WTC11 (cell line): ENCODE data around the gene GRIFIN. TPM values are rescaled to one million over a fixed set of nuclear protein-coding genes. Genes with fewer than 3 reads are reported as not detected.

ENCODE experiments used
- ATAC-seq: fragments of 200-7000 bp; cut with Tn5 transposase; 2 replicates; pipeline ENCODE4 v1.10.0; 2021; ENCODE audit warnings: mild to moderate bottlenecking, moderate library complexity
- CTCF ChIA-PET: fragments of 300-600 bp; sonication (Branson Sonifier 250); formaldehyde crosslinking; loops from one replicate; lab custom pipeline; 2021; ENCODE audit warnings: antibody characterized with exemption; lab: Charles Lee
- POLR2A ChIA-PET: fragments of 350-600 bp; sonication (Branson Sonifier 250); formaldehyde crosslinking; loops from one replicate; lab custom pipeline; 2021; ENCODE audit warnings: antibody characterized with exemption; lab: Charles Lee
- DNase-seq: peaks from one replicate; pipeline ENCODE4 v3.0.0; 2021; ENCODE audit warnings: low spot score
- H3K27ac Mint-ChIP-seq: 2 replicates; pipeline ENCODE4 v1.8.0; 2021; ENCODE audit warnings: mixed read lengths
- H3K27me3 Mint-ChIP-seq: 2 replicates; pipeline ENCODE4 v1.8.0; 2021; ENCODE audit warnings: low read depth, mild to moderate bottlenecking, moderate library complexity, mixed read lengths
- H3K36me3 Mint-ChIP-seq: 2 replicates; pipeline ENCODE4 v1.8.0; 2021; ENCODE audit warnings: mixed read lengths
- H3K4me1 Mint-ChIP-seq: 2 replicates; pipeline ENCODE4 v1.8.0; 2022; ENCODE audit warnings: mixed read lengths
- H3K4me3 Mint-ChIP-seq: 2 replicates; pipeline ENCODE4 v1.8.0; 2021; ENCODE audit warnings: mild to moderate bottlenecking, moderate library complexity, mixed read lengths
- H3K9me3 Mint-ChIP-seq: 2 replicates; pipeline ENCODE4 v1.8.0; 2021; ENCODE audit warnings: mixed read lengths
- ATF1 ChIP-seq: sonication (generic); formaldehyde crosslinking; IDR thresholded peaks from 2 replicates; pipeline ENCODE4 v1.8.1; 2023; ENCODE audit warnings: mild to moderate bottlenecking, moderate library complexity, missing genetic modification reagents
- CBFB ChIP-seq: sonication (generic); formaldehyde crosslinking; IDR thresholded peaks from 2 replicates; pipeline ENCODE4 v1.8.1; 2022; ENCODE audit warnings: mild to moderate bottlenecking, low read depth, missing genetic modification reagents
- E2F5 ChIP-seq: sonication (generic); formaldehyde crosslinking; IDR thresholded peaks from 2 replicates; pipeline ENCODE4 v1.8.1; 2022; ENCODE audit warnings: mild to moderate bottlenecking, moderate library complexity, missing genetic modification reagents
- ESRRA ChIP-seq: sonication (generic); formaldehyde crosslinking; IDR thresholded peaks from 2 replicates; pipeline ENCODE4 v1.8.1; 2022; ENCODE audit warnings: mild to moderate bottlenecking, missing genetic modification reagents, borderline replicate concordance
- FOXJ3 ChIP-seq: sonication (generic); formaldehyde crosslinking; IDR thresholded peaks from 2 replicates; pipeline ENCODE4 v1.9.0; 2021; ENCODE audit warnings: missing genetic modification reagents, mild to moderate bottlenecking, borderline replicate concordance
- GABPB1 ChIP-seq: sonication (generic); formaldehyde crosslinking; IDR thresholded peaks from 2 replicates; pipeline ENCODE4 v1.8.1; 2023; ENCODE audit warnings: mild to moderate bottlenecking, missing genetic modification reagents
- GRHL2 ChIP-seq: fragments of 250-450 bp; sonication (Bioruptor Pico); IDR thresholded peaks from 2 replicates; pipeline ENCODE4 v1.8.0; 2022; ENCODE audit warnings: mild to moderate bottlenecking, moderate library complexity; ENCODE audit not compliant: insufficient replicate concordance, severe bottlenecking
- KAT7 ChIP-seq: sonication (generic); formaldehyde crosslinking; IDR thresholded peaks from 2 replicates; pipeline ENCODE4 v1.8.1; 2023; ENCODE audit warnings: missing genetic modification reagents, mild to moderate bottlenecking, borderline replicate concordance
- NFE2L1 ChIP-seq: sonication (generic); formaldehyde crosslinking; IDR thresholded peaks from 2 replicates; pipeline ENCODE4 v1.8.1; 2023; ENCODE audit warnings: missing genetic modification reagents
- NR3C1 ChIP-seq: sonication (generic); formaldehyde crosslinking; conservative IDR thresholded peaks from 2 replicates; pipeline ENCODE4 v1.8.1; 2023; ENCODE audit warnings: low read depth, mild to moderate bottlenecking, missing genetic modification reagents
- OVOL2 ChIP-seq: fragments of 250-450 bp; sonication (Bioruptor Pico); IDR thresholded peaks from 2 replicates; pipeline ENCODE4 v1.9.0; 2021; ENCODE audit warnings: mild to moderate bottlenecking, borderline replicate concordance
- SMAD4 ChIP-seq: sonication (generic); formaldehyde crosslinking; IDR thresholded peaks from 2 replicates; pipeline ENCODE4 v1.8.0; 2022; ENCODE audit warnings: mild to moderate bottlenecking, missing genetic modification reagents
- TEAD4 ChIP-seq: sonication (generic); formaldehyde crosslinking; IDR thresholded peaks from 2 replicates; pipeline ENCODE4 v1.8.0; 2022; ENCODE audit warnings: mild to moderate bottlenecking, missing genetic modification reagents
- ZBTB43 ChIP-seq: sonication (generic); formaldehyde crosslinking; IDR thresholded peaks from 2 replicates; pipeline ENCODE4 v1.8.1; 2023; ENCODE audit warnings: mild to moderate bottlenecking, missing genetic modification reagents
- ZNF219 ChIP-seq: sonication (generic); formaldehyde crosslinking; IDR thresholded peaks from 2 replicates; pipeline ENCODE4 v1.8.0; 2023; ENCODE audit warnings: missing genetic modification reagents, mild to moderate bottlenecking, borderline replicate concordance
- ZNF396 ChIP-seq: fragments of 250-450 bp; sonication (Bioruptor Pico); IDR thresholded peaks from 2 replicates; pipeline ENCODE4 v1.8.0; 2021; ENCODE audit warnings: mild to moderate bottlenecking, moderate library complexity, borderline replicate concordance
- ZNF671 ChIP-seq: fragments of 250-450 bp; sonication (Bioruptor Pico); IDR thresholded peaks from 2 replicates; pipeline ENCODE4 v1.8.0; 2021; ENCODE audit warnings: mild to moderate bottlenecking
- total RNA-seq: library from RNA; stranded (reverse); gene quantifications from 3 replicates; pipeline ENCODE4 v1.2.3, GENCODE V29; 2021
- TF ChIP-seq, protein P1 (sequence below): sonication (generic); formaldehyde crosslinking; IDR thresholded peaks from 2 replicates; pipeline ENCODE4 v1.8.0; 2023; ENCODE audit warnings: missing genetic modification reagents, mild to moderate bottlenecking, borderline replicate concordance
- TF ChIP-seq, protein P2 (sequence below): sonication (generic); formaldehyde crosslinking; conservative IDR thresholded peaks from 2 replicates; pipeline ENCODE4 v1.8.1; 2023; ENCODE audit warnings: mild to moderate bottlenecking, low read depth, missing genetic modification reagents, moderate library complexity
- TF ChIP-seq, protein P3 (sequence below): sonication (generic); formaldehyde crosslinking; IDR thresholded peaks from 2 replicates; pipeline ENCODE4 v1.8.1; 2023; ENCODE audit warnings: mild to moderate bottlenecking, missing genetic modification reagents, moderate library complexity
- TF ChIP-seq, protein P4 (sequence below): sonication (generic); formaldehyde crosslinking; IDR thresholded peaks from 2 replicates; pipeline ENCODE4 v1.8.0; 2023; ENCODE audit warnings: missing genetic modification reagents
- TF ChIP-seq, protein P5 (sequence below): sonication (generic); formaldehyde crosslinking; IDR thresholded peaks from 2 replicates; pipeline ENCODE4 v1.8.1; 2022; ENCODE audit warnings: mild to moderate bottlenecking, missing genetic modification reagents, moderate library complexity, borderline replicate concordance

Gene GRIFIN
- total RNA-seq, 1 experiment from 2014 or later, result not detected

DNA sequence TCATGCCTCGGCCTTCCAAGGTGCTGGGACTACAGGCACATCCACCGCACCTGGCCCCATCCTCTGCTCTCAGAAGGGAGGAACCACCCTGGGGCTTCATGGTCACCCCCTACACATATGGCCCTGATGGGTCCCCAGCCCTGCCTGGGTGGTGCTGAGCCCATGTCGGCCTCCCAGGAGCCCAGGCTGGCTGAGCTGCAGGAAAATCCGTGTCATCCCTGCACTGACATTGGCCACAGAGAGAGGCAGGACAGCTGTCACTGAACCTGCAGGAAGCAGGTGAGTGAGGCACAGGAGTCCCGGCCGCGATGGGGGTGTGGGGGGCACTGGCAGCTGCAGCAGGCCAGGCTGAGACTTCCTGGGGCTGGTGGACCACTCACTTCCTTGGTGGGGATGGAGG is 8.0 kb downstream of the GRIFIN start (continued):
- TF ChIP-seq, protein P1, sequence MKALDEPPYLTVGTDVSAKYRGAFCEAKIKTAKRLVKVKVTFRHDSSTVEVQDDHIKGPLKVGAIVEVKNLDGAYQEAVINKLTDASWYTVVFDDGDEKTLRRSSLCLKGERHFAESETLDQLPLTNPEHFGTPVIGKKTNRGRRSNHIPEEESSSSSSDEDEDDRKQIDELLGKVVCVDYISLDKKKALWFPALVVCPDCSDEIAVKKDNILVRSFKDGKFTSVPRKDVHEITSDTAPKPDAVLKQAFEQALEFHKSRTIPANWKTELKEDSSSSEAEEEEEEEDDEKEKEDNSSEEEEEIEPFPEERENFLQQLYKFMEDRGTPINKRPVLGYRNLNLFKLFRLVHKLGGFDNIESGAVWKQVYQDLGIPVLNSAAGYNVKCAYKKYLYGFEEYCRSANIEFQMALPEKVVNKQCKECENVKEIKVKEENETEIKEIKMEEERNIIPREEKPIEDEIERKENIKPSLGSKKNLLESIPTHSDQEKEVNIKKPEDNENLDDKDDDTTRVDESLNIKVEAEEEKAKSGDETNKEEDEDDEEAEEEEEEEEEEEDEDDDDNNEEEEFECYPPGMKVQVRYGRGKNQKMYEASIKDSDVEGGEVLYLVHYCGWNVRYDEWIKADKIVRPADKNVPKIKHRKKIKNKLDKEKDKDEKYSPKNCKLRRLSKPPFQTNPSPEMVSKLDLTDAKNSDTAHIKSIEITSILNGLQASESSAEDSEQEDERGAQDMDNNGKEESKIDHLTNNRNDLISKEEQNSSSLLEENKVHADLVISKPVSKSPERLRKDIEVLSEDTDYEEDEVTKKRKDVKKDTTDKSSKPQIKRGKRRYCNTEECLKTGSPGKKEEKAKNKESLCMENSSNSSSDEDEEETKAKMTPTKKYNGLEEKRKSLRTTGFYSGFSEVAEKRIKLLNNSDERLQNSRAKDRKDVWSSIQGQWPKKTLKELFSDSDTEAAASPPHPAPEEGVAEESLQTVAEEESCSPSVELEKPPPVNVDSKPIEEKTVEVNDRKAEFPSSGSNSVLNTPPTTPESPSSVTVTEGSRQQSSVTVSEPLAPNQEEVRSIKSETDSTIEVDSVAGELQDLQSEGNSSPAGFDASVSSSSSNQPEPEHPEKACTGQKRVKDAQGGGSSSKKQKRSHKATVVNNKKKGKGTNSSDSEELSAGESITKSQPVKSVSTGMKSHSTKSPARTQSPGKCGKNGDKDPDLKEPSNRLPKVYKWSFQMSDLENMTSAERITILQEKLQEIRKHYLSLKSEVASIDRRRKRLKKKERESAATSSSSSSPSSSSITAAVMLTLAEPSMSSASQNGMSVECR, result no peak
- TF ChIP-seq NR3C1 (CRISPR knock-in tag) (no peak), ZBTB43 (CRISPR knock-in tag) (no peak), CBFB (CRISPR knock-in tag) (no peak), SMAD4 (CRISPR knock-in tag) (no peak), ZNF219 (no peak), ZNF396 (CRISPR knock-in tag) (no peak), NFE2L1 (CRISPR knock-in tag) (no peak)
- TF ChIP-seq, protein P2, sequence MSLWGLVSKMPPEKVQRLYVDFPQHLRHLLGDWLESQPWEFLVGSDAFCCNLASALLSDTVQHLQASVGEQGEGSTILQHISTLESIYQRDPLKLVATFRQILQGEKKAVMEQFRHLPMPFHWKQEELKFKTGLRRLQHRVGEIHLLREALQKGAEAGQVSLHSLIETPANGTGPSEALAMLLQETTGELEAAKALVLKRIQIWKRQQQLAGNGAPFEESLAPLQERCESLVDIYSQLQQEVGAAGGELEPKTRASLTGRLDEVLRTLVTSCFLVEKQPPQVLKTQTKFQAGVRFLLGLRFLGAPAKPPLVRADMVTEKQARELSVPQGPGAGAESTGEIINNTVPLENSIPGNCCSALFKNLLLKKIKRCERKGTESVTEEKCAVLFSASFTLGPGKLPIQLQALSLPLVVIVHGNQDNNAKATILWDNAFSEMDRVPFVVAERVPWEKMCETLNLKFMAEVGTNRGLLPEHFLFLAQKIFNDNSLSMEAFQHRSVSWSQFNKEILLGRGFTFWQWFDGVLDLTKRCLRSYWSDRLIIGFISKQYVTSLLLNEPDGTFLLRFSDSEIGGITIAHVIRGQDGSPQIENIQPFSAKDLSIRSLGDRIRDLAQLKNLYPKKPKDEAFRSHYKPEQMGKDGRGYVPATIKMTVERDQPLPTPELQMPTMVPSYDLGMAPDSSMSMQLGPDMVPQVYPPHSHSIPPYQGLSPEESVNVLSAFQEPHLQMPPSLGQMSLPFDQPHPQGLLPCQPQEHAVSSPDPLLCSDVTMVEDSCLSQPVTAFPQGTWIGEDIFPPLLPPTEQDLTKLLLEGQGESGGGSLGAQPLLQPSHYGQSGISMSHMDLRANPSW (CRISPR knock-in tag), result no peak
- TF ChIP-seq, protein P3, sequence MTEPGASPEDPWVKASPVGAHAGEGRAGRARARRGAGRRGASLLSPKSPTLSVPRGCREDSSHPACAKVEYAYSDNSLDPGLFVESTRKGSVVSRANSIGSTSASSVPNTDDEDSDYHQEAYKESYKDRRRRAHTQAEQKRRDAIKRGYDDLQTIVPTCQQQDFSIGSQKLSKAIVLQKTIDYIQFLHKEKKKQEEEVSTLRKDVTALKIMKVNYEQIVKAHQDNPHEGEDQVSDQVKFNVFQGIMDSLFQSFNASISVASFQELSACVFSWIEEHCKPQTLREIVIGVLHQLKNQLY (CRISPR knock-in tag), result no peak
- TF ChIP-seq, protein P4, sequence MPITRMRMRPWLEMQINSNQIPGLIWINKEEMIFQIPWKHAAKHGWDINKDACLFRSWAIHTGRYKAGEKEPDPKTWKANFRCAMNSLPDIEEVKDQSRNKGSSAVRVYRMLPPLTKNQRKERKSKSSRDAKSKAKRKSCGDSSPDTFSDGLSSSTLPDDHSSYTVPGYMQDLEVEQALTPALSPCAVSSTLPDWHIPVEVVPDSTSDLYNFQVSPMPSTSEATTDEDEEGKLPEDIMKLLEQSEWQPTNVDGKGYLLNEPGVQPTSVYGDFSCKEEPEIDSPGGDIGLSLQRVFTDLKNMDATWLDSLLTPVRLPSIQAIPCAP, result no peak
- TF ChIP-seq, all 79 proteins: peak for 0

DNA sequence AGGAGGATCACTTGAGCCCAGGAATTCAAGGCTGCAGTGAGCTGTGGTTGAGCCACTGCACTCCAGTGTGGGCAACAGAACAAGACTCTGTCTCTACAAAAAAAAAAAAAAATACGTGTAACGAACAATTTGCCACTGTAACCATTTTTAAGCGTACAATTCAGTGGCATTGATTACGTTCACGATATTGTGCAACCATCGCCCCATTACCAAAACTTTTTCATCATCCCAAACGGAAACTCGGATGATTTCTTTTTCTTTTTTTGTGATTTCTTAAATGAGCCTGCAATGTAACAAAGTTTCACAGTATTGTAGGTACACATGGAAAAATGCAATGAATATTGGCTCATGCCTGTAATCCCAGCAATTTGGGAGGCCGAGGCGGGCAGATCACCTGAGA is 9.5 kb downstream of the GRIFIN start:
- Mint-ChIP-seq H3K4me1 (peaks cover 30% of the 10 kb centered on the region), H3K27me3 (no peaks in the 10 kb centered on the region), H3K4me3 (no peak overlapping the region), H3K27ac (no peak overlapping the region), H3K9me3 (peaks cover 12% of the 10 kb centered on the region), H3K36me3 (no peaks in the 10 kb centered on the region)
- ChIA-PET POLR2A (no interaction called here), CTCF (interaction anchor here (0.7 to 9.8 kb wide), 6 partner anchors 15 to 59 kb away, joined by 3 to 288 read pairs (median 4); no protein-coding TSS in a partner anchor)
- ATAC-seq (no peak), DNase-seq (no peak)
- TF ChIP-seq ESRRA (CRISPR knock-in tag) (no peak), E2F5 (no peak), GRHL2 (CRISPR knock-in tag) (no peak), ATF1 (CRISPR knock-in tag) (no peak), GABPB1 (CRISPR knock-in tag) (no peak), TEAD4 (no peak), ZNF671 (CRISPR knock-in tag) (no peak), OVOL2 (CRISPR knock-in tag) (no peak), KAT7 (no peak), FOXJ3 (CRISPR knock-in tag) (no peak)
- TF ChIP-seq, protein P5, sequence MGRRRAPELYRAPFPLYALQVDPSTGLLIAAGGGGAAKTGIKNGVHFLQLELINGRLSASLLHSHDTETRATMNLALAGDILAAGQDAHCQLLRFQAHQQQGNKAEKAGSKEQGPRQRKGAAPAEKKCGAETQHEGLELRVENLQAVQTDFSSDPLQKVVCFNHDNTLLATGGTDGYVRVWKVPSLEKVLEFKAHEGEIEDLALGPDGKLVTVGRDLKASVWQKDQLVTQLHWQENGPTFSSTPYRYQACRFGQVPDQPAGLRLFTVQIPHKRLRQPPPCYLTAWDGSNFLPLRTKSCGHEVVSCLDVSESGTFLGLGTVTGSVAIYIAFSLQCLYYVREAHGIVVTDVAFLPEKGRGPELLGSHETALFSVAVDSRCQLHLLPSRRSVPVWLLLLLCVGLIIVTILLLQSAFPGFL (CRISPR knock-in tag), result no peak
- TF ChIP-seq, protein P4, result no peak
